ENCODE measurements around the gene VPS50. TPM values are rescaled to one million over a fixed set of nuclear protein-coding genes. Genes with fewer than 3 reads are reported as not detected.

VPS50 gene
- total and polyA plus RNA-seq, 2 donors (not counting 3 experiments of a cell fraction or from before 2014, with no cell fraction given), result 6.6 to 25.6 TPM

DNA sequence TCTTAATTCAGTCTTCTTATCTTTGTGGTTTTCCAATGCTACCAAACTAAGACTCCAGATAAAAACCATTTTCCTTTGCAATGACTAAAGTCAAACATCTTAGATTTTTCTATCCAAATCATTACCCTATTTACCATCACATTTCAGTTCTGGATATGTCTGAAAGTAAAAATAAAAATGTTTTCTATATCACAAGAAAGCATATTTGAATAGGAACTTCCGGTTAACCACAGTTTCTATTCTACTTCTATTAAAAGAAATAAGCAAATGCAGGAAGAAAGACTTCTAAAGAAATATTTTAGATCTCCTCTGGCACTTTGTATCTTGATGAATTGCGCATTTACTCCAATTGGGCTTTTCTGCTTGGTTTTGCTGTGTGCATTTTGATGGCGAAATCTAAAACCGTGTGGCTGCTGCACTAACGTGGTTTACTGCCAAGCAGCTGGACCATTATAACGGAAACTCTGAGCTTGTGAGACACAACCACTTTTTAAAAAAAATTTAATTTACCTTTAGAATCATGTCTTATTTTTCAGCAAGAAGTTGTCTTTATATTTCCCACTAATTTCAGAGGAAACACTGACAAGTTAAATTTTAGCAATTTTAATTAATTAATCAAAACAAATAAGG, 146.1 kb downstream of the VPS50 start:
- no peak for FAIRE-seq

More for the DNA sequence above, 146.1 kb downstream of the VPS50 start:
- no peak overlapping the region for H2AFZ ChIP-seq (ENCODE audit: low read depth, low read length)
- no peaks in the 10 kb centered on the region for H3K9me1 ChIP-seq (replicated peaks; ENCODE audit: control insufficient read depth, extremely low read depth, insufficient read depth, low read length)
- no peak for DNase-seq (ENCODE audit: low read depth, low spot score)
- H3K9ac ChIP-seq (replicated peaks; ENCODE audit: extremely low read depth, insufficient read depth, low read length), result no peak overlapping the region
- TF ChIP-seq EZH2 (IDR thresholded peaks at IDR 0.05; ENCODE audit: borderline replicate concordance, low read depth, low read length, severe bottlenecking), result no peak
- no peak for TF ChIP-seq POLR2AphosphoS5 (IDR thresholded peaks at IDR 0.05; ENCODE audit: insufficient read depth, low read depth, low read length)
- TF ChIP-seq FOS (IDR thresholded peaks at IDR 0.05; ENCODE audit: borderline replicate concordance, insufficient read depth, low read length), result no peak
- TF ChIP-seq CTCF (IDR thresholded peaks at IDR 0.05; ENCODE audit: extremely low read depth in 1 of 2, insufficient read depth in 1 of 2, low read depth in 1 of 2, low read length in 2 of 2), result no peak
- TF ChIP-seq JUN (IDR thresholded peaks at IDR 0.05; ENCODE audit: borderline replicate concordance, insufficient read depth, insufficient read length, low read depth), result no peak
- TF ChIP-seq GATA2 (IDR thresholded peaks at IDR 0.05; ENCODE audit: insufficient read depth, insufficient read length, low read depth, low read length), result no peak
- no peak for TF ChIP-seq MYC (IDR thresholded peaks at IDR 0.05; ENCODE audit: low read depth, low read length)
- TF ChIP-seq POLR2A (IDR thresholded peaks at IDR 0.05; ENCODE audit: low read depth, low read length), result no peak
- TF ChIP-seq MAX (IDR thresholded peaks at IDR 0.05; ENCODE audit: insufficient read depth, insufficient read length), result no peak
- dilution Hi-C loops (cut with MboI; ENCODE audit: extremely low pct_ligation_motif_present, low sequenced_read_pairs) (no loop called here), intact Hi-C loops (cut with micrococcal nuclease) (no loop called here)
- H3K4me1 ChIP-seq (ENCODE audit: control insufficient read depth, extremely low read depth, insufficient read depth, low read length), result no peaks in the 10 kb centered on the region
- no peak overlapping the region for H3K4me3 ChIP-seq (replicated peaks in 1 of 3; ENCODE audit: insufficient read depth in 1 of 3, low read depth in 1 of 3, low read length in 3 of 3)
- H4K20me1 ChIP-seq (replicated peaks; ENCODE audit: control insufficient read depth, extremely low read depth, insufficient read depth, low read length), result no peaks in the 10 kb centered on the region
- ChIA-PET CTCF (interaction anchor here (1.1 kb wide), 1 partner anchor 9 kb away, joined by 3 read pairs; no protein-coding TSS in a partner anchor), POLR2A (no interaction called here)
- no TSS peak for BruUV-seq (replicated peaks)
- H3K36me3 ChIP-seq (ENCODE audit: control insufficient read depth in 2 of 2, extremely low read depth in 1 of 2, insufficient read depth in 2 of 2, low read length in 2 of 2), result no peaks in the 10 kb centered on the region
- no peak overlapping the region for H3K4me2 ChIP-seq (ENCODE audit: insufficient read depth, low read length)
- H3K79me2 ChIP-seq (ENCODE audit: control insufficient read depth, insufficient read depth, low read length), result no peaks in the 10 kb centered on the region
- H3K9me3 ChIP-seq (replicated peaks; ENCODE audit: control insufficient read depth, insufficient read depth, low read length), result no peaks in the 10 kb centered on the region
- peaks cover 13% of the 10 kb centered on the region in 2 experiments for H3K27me3 ChIP-seq (ENCODE audit: control insufficient read depth in 2 of 2, insufficient read depth in 2 of 2, low read length in 2 of 2)
- H3K27ac ChIP-seq (ENCODE audit: insufficient read depth, low read depth, low read length), result no peak overlapping the region
